ENCODE data around the gene KANK3.
"Not testable (repeated sequence)": the region's sequence is repeated elsewhere in the genome, so short reads cannot be mapped to it uniquely, and the experiment has no call there.

KANK3 gene

GRCh38 chr19:8370176-8371010 is 27.3 kb upstream of the KANK3 start:
- no peak for DNase-seq

DNA sequence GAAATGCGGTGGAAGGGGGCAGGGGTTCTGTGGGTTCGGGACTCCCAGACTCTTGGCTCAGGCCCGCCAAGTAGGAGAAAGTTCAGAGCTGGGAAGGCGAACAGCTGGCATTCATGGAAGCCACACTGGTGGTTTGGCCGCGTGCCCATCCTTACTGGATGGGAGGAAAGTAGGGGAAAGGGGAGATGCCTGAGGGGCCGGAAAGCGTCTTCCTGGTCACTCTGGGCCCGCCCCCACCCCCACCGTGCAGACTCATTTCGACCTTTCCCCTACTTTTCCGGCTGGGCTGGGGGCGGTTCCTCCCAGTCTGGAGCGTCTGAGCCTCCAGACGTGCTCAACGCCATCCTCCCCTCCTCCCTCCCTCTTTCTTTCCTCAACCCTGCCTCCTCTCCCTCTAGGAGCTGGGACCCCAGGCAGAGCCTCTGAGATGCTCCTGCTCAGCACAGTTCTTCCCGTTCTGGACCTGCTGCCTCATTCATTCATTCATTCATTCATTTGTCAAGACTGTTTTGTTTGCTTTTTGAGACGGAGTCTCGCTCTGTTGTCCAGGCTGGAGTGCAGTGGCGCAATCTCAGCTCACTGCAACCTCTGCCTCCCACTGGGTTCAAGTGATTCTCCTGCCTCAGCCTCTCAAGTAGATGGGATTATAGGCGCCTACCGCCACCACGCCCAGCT is 24.4 kb upstream of the KANK3 start:
- no peak for DNase-seq

DNA sequence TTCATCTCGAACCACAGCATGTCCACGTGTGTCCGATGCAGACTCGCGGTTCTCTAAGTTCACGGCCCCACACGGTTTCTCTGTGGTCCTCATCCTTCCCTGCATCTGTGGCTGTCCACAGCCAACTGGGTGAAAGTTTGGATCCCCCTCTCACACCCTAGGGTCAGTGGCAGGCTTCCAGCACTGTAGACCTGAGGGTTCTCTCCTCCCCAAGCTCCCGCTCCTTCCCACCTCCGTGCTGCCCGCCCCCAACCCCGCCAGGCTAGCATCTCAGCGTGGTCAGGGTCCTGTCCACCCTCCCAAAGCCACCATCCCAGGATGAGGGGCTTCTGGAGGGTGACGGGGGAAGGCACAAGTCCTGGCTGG is 23.9 kb upstream of the KANK3 start:
- DNase-seq, result no peak

- DNase-seq, result no peak
Measured at GRCh38 chr19:8366121-8366581, 23.1 kb upstream of the KANK3 start.

DNA sequence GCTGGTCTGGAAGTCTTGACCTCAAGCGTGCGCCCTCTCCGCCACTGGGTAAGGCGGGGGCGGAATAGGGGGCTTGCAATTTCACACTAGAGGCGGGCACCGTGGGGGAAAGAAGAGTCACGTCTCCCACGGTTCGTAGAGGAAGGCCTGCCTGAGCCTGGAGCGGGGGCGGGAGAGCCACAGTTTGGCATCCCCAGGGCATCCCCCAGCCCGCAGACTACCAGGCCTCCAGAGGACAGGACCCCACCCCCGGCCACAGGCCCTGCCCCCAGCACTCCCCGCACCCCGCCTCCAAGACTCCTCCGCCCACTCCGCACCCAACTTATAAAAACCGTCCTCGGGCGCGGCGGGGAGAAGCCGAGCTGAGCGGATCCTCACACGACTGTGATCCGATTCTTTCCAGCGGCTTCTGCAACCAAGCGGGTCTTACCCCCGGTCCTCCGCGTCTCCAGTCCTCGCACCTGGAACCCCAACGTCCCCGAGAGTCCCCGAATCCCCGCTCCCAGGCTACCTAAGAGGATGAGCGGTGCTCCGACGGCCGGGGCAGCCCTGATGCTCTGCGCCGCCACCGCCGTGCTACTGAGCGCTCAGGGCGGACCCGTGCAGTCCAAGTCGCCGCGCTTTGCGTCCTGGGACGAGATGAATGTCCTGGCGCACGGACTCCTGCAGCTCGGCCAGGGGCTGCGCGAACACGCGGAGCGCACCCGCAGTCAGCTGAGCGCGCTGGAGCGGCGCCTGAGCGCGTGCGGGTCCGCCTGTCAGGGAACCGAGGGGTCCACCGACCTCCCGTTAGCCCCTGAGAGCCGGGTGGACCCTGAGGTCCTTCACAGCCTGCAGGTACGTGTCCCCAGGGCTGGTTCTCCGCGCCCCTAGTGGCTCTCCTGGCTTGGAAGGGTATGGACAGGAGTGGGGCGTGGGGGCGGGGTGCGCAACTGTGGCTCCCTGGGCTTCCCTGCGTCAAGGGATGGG is 21.0 kb upstream of the KANK3 start, which contains the start of gene ANGPTL4:
Gene ANGPTL4, plus strand, starts transcription at position 353 of the 969 bp plus-strand sequence. Its CDS starts 167 bp downstream, at position 520.
- DNase-seq, result no peak

GRCh38 chr19:8361921-8362793 is 19.1 kb upstream of the KANK3 start:
- no peak for DNase-seq

DNA sequence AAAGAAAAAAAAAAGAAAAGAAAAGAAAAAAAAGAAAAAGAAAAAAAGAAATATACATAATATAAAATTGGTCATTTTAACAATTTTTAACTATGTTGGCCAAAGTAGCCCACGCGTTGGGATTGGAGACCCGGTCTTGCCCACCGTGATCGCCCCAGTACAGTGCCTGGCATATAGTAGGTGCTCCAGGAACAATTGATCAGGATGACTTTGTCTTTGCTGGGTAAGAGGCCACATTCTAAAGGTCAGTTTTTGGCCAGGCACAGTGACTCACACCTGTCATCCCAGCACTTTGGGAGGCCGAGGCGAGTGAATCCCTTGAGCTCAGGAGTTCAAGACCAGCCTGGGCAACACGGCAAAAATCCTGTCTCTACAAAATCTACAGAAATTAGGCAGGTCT is 17.1 kb upstream of the KANK3 start:
- DNase-seq, result no peak

- DNase-seq, result no peak
Measured at GRCh38 chr19:8358948-8359347, 15.9 kb upstream of the KANK3 start.

- no peak for DNase-seq
Measured at GRCh38 chr19:8357007-8357521, 14.0 kb upstream of the KANK3 start.

- DNase-seq, result no peak
Measured at GRCh38 chr19:8355631-8356402, 12.8 kb upstream of the KANK3 start.

GRCh38 chr19:8352845-8353244 is 9.8 kb upstream of the KANK3 start:
- DNase-seq, result not testable (repeated sequence)

DNA sequence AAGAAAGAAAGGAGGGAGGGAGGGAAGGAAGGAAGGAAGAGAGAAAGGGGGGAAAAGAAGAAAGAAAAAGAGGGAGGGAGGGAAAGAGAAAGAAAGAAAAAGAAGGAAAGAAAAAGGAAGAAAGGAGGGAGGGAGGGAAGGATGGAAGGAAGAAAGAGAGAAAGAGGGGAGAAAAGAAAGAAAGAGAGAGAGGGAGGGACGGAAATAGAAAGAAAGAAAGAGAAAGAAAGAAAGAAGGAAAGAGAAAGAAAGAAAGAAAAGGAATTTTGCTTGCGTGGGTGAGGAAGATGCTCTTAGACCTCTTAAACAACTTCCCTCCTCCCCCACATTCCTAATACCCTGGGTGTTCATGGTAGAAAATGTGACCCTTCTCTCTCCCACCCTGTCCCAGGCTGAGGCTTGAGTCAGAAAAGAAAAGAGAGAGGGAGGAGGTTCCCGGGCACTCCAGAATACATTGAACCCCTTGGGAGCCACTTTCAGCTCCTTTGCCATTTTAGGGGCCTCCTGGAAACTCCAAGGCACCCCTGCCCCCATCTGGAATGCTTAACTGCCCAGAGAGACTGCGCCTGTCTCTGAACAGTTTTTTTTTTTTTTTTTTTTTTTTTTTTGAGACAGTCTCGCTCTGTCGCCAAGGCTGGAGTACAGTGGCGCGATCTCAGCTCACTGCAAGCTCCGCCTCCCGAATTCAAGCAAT is 9.2 kb upstream of the KANK3 start:
- DNase-seq, result no peak

DNA sequence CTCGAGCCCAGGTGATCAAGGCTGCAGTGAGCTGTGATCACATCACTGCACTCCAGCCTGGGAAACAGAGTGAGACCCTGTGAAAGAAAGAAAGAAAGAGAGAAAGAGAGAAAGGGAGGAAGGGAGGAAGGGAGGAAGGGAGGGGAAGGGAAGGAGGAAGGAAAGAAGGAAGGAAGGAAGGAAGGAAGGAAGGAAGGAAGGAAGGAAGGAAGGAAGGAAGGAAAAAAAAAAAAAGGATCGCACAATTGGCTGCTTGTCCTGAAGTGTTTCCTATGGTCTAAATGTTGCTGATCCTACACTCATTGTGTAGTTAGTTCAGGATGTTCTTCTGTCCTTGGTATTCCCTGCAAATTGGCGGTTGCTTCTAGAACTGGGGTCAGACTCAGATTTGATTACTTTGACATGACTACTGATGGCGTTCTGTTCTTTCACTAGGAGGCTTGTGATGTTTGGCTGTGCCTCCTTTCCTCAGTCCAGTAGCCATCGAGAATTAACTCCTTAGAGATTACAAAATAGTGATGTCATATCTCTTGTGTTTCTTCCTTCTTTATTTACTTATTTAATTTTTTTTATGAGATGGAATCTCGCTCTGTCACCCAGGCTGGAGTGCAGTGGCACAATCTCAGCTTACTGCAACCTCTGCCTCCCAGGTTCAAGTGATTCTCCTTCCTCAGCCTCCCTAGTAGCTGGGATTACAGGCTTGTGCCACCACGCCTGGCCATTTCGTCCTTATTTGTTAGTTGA is 6.7 kb upstream of the KANK3 start:
- DNase-seq, result not testable (repeated sequence)

- no peak for DNase-seq
Measured at GRCh38 chr19:8343483-8343844, 402 bp upstream of the KANK3 start.

DNA sequence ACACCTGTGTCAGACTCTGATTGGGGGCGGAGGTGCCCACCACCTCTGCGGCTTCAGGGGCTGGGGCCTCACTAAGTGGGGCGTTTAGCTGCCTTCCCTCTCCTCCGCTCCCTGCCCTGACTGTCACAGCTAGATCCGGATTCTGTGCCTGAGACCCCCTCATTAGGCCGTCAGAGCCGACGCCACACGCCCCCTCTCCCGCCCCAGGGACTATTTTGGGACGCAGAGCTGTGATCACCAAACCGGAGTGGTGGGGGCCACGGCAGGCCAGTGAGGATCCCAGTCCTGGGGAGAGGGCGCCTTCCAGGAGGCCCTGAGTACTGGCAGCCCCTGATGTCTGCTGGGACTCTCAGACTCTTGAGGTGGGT is 762 bp downstream of the KANK3 start:
- DNase-seq, result no peak

GRCh38 chr19:8341504-8341903 is 1.6 kb downstream of the KANK3 start:
- DNase-seq, result not testable (repeated sequence)

DNA sequence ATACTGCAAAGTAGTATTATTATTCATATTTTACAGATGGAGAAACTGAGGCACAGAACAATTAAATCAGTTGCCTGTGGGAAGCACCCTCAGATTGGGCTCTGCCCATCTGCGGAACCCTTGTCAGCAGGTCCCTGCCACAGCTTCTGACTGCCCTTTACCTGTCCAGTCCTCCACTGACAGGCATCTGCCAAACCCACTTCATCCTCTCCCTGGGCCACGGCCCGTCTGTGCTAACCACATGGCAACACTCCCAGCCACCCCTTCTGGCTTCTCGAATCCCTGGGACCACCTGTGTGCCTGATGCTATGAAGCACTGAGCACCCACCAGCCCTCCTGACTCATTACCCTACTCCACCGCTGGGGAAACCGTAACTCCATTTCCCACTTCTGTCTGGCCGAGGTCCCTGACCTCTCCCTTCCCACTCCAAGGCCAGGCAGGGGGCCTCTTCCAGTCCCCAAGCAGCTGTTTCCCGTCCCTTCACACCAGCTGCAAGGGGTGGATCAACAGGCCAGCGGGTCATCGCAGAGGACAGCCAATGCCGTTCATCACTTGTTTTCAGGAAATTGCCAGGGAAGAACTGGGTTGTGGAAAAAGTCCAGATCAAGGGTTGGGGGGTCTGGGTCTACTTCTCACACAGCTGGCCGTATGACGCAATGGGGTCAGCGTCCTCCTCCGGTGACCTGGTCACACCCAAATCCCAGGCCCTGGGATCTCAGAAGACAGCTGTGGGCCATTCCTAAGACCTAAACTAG is 2.5 kb downstream of the KANK3 start:
- no peak for DNase-seq

DNA sequence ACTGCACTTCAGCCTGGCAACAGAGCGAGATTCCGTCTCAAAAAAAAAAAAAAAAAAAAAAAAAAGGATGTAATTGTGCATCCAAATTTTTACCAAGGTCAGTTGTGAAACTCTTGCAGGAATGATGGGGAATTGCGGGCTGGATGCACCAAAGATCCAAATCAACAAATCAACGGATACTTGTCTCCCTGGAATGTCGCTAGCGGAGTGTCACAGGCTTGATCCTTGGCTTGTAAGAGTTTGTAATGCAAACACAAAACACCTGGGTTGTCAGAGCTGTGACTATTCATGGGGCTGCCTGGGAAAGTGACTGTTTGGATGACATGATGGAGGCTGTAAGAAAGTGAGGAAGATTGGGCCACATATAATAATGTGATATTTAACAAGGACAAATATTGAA is 4.2 kb downstream of the KANK3 start:
- no peak for DNase-seq

- DNase-seq, result no peak
Measured at GRCh38 chr19:8337728-8338127, 5.3 kb downstream of the KANK3 start.
